ELR (cell line): ENCODE results near the gene PALLD.

ENCODE experiments used
- DNase-seq: peaks from one replicate; pipeline ENCODE4 v3.0.0-alpha.2; 2015; ENCODE audit warnings: low read depth

Gene PALLD

GRCh38 chr4:168853770-168854169, 356.9 kb downstream of the PALLD start:
- DNase-seq = no peak

- no peak for DNase-seq
Observed at GRCh38 chr4:168854350-168854921, 357.6 kb downstream of the PALLD start.

- peak; percentile 72 for DNase-seq
Observed at GRCh38 chr4:168856312-168856711, 359.5 kb downstream of the PALLD start.

- no peak for DNase-seq
Observed at GRCh38 chr4:168857009-168857408, 360.2 kb downstream of the PALLD start.

- peak; percentile 46 for DNase-seq
Observed at GRCh38 chr4:168857546-168858314, 360.9 kb downstream of the PALLD start.

GRCh38 chr4:168859100-168859499, 362.2 kb downstream of the PALLD start:
- no peak for DNase-seq

- DNase-seq = peak; percentile 23
Observed at GRCh38 chr4:168859888-168860694, 363.2 kb downstream of the PALLD start.

- no peak for DNase-seq
Observed at GRCh38 chr4:168860827-168861226, 364.0 kb downstream of the PALLD start.

- no peak for DNase-seq
Observed at GRCh38 chr4:168863719-168864647, 367.1 kb downstream of the PALLD start.

GRCh38 chr4:168864821-168865541, 368.1 kb downstream of the PALLD start:
- peak; percentile 74 for DNase-seq

GRCh38 chr4:168865854-168866253, 369.0 kb downstream of the PALLD start:
- DNase-seq = no peak

- DNase-seq = no peak
Observed at GRCh38 chr4:168866635-168867034, 369.8 kb downstream of the PALLD start.

- no peak for DNase-seq
Observed at GRCh38 chr4:168867128-168867527, 370.3 kb downstream of the PALLD start.

- DNase-seq = peak; percentile 69
Observed at GRCh38 chr4:168868044-168868781, 371.4 kb downstream of the PALLD start.

- no peak for DNase-seq
Observed at GRCh38 chr4:168868802-168869201, 371.9 kb downstream of the PALLD start.

GRCh38 chr4:168870004-168870403, 373.2 kb downstream of the PALLD start:
- DNase-seq = no peak

GRCh38 chr4:168871632-168872031, 374.8 kb downstream of the PALLD start:
- no peak for DNase-seq

- DNase-seq = no peak
Observed at GRCh38 chr4:168874083-168874482, 377.2 kb downstream of the PALLD start.

GRCh38 chr4:168876106-168876505, 379.3 kb downstream of the PALLD start:
- DNase-seq = no peak
